Measurements from ENCODE around the gene GTF2IRD1. TPM values are rescaled to one million over a fixed set of nuclear protein-coding genes. Genes with fewer than 3 reads are reported as not detected.

The GTF2IRD1 gene
- total RNA-seq, 4 donors from 2014 or later, result 28.1 to 41.1 (median 31.0) TPM

DNA sequence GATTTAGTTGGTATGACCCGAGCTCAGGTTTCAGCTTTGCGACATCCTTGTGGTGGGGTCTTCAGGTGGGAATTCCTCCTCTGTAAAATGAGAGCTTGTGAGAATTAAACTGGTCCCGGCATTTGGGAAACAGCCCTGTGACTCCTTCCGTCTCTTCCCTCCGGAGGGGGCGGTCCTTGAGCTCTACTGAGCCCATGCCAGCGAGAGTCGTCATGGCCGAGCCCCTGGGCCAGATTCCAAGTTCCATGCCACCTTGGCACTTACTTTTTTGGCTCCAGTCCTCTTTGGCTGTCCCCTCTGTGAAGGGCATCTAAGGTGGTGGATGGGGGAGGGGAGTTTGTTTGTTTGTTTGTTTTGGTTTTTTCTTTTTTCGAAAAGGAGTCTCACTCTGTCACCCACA lies 47.6 kb downstream of the GTF2IRD1 start:
- no peaks in the 10 kb centered on the region for H3K36me3 ChIP-seq
- H3K4me1 ChIP-seq, result peaks cover 24 to 41% of the 10 kb centered on the region in 2 donors
- peak overlapping the region; percentile 84 to 94 (median 86) for H3K27ac ChIP-seq
- intact Hi-C loops (cut with DNase I), result no loop called here
- DNase-seq, result peak; percentile 92 to 93
- TF ChIP-seq, protein P1, sequence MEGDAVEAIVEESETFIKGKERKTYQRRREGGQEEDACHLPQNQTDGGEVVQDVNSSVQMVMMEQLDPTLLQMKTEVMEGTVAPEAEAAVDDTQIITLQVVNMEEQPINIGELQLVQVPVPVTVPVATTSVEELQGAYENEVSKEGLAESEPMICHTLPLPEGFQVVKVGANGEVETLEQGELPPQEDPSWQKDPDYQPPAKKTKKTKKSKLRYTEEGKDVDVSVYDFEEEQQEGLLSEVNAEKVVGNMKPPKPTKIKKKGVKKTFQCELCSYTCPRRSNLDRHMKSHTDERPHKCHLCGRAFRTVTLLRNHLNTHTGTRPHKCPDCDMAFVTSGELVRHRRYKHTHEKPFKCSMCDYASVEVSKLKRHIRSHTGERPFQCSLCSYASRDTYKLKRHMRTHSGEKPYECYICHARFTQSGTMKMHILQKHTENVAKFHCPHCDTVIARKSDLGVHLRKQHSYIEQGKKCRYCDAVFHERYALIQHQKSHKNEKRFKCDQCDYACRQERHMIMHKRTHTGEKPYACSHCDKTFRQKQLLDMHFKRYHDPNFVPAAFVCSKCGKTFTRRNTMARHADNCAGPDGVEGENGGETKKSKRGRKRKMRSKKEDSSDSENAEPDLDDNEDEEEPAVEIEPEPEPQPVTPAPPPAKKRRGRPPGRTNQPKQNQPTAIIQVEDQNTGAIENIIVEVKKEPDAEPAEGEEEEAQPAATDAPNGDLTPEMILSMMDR (IDR thresholded peaks at IDR 0.05), result no peak
- TF ChIP-seq POLR2A (IDR thresholded peaks at IDR 0.05), result peak in 1 of 2 donors; percentile 55
- no peaks in the 10 kb centered on the region for H3K9me3 ChIP-seq
- no peaks in the 10 kb centered on the region for H3K27me3 ChIP-seq
- H3K4me3 ChIP-seq (replicated peaks in 1 of 3), result no peak overlapping the region
- 40 to 44% methylated on average over 10 of the region's 10 CpGs for WGBS, 2 donors

DNA sequence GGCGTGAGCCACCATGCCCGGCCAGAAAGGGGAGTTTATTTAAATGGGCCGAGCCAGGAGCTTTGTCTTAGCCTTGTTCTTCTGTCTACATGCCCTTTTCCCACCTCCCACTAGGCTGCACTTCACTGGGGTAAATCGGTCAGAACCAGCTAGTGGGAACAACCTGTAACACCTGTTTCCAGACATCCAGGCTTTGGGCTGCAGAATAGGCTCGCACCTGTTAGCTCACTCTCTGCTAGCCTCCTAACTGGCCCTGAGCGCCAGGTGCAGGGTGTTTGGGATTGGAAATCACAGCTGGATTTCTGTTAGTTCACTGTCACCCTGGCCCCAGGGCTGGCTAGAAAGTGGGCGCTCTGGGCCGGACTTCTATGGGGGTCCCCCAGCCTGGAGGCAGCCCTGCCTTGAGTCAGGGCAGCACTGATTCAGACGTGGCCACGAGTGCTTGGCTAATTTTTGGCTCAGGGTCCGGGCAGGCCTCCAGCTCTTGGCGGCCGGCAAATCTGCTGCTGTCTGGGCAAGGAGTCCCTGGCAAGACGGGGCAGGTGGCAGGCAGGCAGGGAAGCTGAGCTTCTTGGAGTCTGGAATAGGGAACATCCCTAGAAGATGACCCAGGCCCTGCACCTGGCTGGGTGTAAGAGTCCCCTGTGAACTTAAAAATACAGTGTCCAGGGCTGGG lies 48.6 kb downstream of the GTF2IRD1 start:
- peak; percentile 51 to 72 for DNase-seq
- Histone ChIP-seq H3K9me3 (no peaks in the 10 kb centered on the region), H3K4me3 (replicated peaks in 1 of 3) (no peak overlapping the region), H3K27me3 (no peaks in the 10 kb centered on the region), H3K27ac (peak overlapping the region; percentile 84 to 94 (median 86)), H3K4me1 (peaks cover 24 to 35% of the 10 kb centered on the region in 2 donors), H3K36me3 (no peaks in the 10 kb centered on the region)
- 66 to 85% methylated on average over 6 to 13 of the region's 14 CpGs for WGBS, 2 donors
- TF ChIP-seq POLR2A (IDR thresholded peaks at IDR 0.05), result no peak
- TF ChIP-seq, protein P1 (IDR thresholded peaks at IDR 0.05), result peak in 1 of 6 experiments; percentile 7
- intact Hi-C loops (cut with DNase I), result no loop called here

GRCh38 chr7:74503061-74503460 lies 49.4 kb downstream of the GTF2IRD1 start:
- TF ChIP-seq, protein P1 (IDR thresholded peaks at IDR 0.05), result no peak
- no peak for TF ChIP-seq POLR2A (IDR thresholded peaks at IDR 0.05)
- H3K27me3 ChIP-seq, result no peaks in the 10 kb centered on the region
- intact Hi-C loops (cut with DNase I), result no loop called here

GRCh38 chr7:74503943-74504342 lies 50.2 kb downstream of the GTF2IRD1 start:
- intact Hi-C loops (cut with DNase I), result no loop called here
- H3K27ac ChIP-seq, result no peak overlapping the region
- H3K4me3 ChIP-seq (replicated peaks in 1 of 3), result no peak overlapping the region
- TF ChIP-seq POLR2A (IDR thresholded peaks at IDR 0.05), result no peak
- TF ChIP-seq, protein P1 (IDR thresholded peaks at IDR 0.05), result no peak
- 96 to 100% methylated on average over 8 of the region's 8 CpGs for WGBS, 2 donors
- no peak for DNase-seq
- H3K9me3 ChIP-seq, result no peaks in the 10 kb centered on the region
- peaks cover 22 to 25% of the 10 kb centered on the region in 2 donors for H3K4me1 ChIP-seq
- H3K27me3 ChIP-seq, result no peaks in the 10 kb centered on the region
- no peaks in the 10 kb centered on the region for H3K36me3 ChIP-seq

More at GRCh38 chr7:74503061-74503460, 49.4 kb downstream of the GTF2IRD1 start:
- no peaks in the 10 kb centered on the region for H3K36me3 ChIP-seq
- no peak overlapping the region for H3K4me3 ChIP-seq (replicated peaks in 1 of 3)
- no peak for DNase-seq
- WGBS, 2 donors, result 96 to 97% methylated on average over 8 of the region's 8 CpGs
- peak overlapping the region in 1 of 3 donors; percentile 94 for H3K27ac ChIP-seq
- no peaks in the 10 kb centered on the region for H3K9me3 ChIP-seq
- H3K4me1 ChIP-seq, result peaks cover 24 to 31% of the 10 kb centered on the region in 2 donors
